Sciatic nerve (tissue), 2 donors: ENCODE data around the gene FBXO39. TPM values are rescaled to one million over a fixed set of nuclear protein-coding genes. Genes with fewer than 3 reads are reported as not detected.
A peak's percentile ranks its signal among the peaks of the same experiment; 100 is the strongest.
"Not testable (repeated sequence)": the region's sequence is repeated elsewhere in the genome, so short reads cannot be mapped to it uniquely, and the experiment has no call there.

Experiments used
- ATAC-seq: fragments of 200-7000 bp; cut with Tn5 transposase; one replicate; pipeline ENCODE4 v1.9.1; 2020; ENCODE audit warnings: mild to moderate bottlenecking, moderate library complexity
- DNase-seq: peaks from one replicate; pipeline ENCODE4 v3.0.0-alpha.2; 2020; ENCODE audit warnings: low spot score
- intact Hi-C: fragments of 100-400 bp; cut with DNase I; formaldehyde crosslinking; loops from one replicate; pipeline ENCODE4 v1.14.2; 2022
- total RNA-seq: library from RNA; stranded (reverse); fragmentation: NEBNext Ultra II Directional; extraction: Animal tissue kit (Norgen Biotek cat#: 25700); gene quantifications from one replicate; pipeline ENCODE4 v1.2.1, GENCODE V29; 2021
- donor health status: DM: no; HTN: no; CAD: no.
- donor health status: DM: no; HTN: no; CAD: no.

FBXO39 gene
- total RNA-seq, 1 donor from 2014 or later, result 0.98 TPM

DNA sequence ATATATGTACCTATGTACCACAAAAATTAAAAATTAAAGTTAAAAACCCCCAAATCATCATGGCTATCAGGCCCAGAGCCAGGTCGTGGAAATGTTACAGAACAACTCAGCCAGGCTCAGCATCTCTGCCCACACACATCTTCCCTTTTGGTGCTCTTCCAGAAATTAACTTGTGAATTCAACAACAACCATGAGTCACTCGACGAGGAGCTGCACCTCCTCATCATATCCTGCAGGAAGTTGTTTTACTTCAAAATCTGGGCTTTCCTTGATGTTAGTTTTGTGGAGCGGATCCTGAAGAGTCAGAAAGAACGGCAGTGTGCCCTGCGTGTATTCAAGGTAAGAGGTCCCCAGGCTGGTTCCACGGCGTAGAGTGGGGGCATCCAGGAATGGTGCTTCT lies 10.6 kb downstream of the FBXO39 start:
- DNase-seq (no peak), ATAC-seq (no peak)
- intact Hi-C loops, result no loop called here

DNA sequence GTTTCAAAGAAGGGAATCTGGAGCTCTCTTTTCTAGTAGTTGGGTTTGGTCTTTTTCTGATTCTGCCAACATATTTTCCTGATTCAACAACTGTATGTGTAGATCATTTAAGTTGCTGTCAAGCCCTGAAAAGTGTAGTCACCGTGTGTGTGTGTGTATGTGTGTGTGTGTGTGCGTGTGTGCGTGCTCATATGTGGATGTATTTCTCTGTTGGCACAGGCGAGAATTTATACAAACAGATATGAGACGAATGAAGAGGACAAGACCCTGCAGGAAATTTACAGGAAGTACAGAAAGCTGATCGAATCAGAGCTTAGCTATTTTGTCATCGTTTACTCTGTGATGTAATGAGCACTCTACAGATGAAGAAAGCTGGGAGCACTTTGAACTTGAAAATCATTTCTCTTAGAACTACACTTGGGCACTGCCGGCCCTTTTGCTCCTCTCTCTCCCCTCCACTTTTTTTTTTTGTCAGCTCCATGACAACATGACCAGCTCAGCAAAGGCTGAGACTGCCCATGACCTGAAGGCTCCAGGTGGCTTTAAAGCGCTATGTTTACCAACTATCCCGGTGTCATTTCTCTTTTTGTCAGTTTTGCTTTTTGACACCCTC lies 11.2 kb downstream of the FBXO39 start:
- no peak for DNase-seq
- ATAC-seq, result no peak
- intact Hi-C loops, result no loop called here

DNA sequence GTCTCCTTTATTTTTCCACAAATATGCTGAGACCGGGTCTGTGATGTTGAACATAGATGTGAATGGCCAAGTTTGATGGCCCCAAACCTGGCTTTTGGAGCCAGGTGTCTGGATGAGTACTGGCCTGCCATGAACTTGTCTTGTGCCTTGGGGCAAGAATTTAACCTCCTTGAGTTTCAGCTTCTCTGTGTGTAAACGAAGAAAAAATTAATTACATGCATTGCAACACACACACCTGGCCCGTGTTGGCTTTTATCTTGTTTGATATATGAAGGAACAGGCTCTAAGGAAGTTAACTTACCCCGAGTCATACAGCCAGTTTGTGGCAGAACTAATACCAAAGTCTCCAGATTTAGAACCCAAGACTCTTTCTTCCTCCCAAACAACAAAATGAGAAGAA lies 13.1 kb downstream of the FBXO39 start:
- DNase-seq (no peak), ATAC-seq (no peak)
- intact Hi-C loops, result no loop called here

DNA sequence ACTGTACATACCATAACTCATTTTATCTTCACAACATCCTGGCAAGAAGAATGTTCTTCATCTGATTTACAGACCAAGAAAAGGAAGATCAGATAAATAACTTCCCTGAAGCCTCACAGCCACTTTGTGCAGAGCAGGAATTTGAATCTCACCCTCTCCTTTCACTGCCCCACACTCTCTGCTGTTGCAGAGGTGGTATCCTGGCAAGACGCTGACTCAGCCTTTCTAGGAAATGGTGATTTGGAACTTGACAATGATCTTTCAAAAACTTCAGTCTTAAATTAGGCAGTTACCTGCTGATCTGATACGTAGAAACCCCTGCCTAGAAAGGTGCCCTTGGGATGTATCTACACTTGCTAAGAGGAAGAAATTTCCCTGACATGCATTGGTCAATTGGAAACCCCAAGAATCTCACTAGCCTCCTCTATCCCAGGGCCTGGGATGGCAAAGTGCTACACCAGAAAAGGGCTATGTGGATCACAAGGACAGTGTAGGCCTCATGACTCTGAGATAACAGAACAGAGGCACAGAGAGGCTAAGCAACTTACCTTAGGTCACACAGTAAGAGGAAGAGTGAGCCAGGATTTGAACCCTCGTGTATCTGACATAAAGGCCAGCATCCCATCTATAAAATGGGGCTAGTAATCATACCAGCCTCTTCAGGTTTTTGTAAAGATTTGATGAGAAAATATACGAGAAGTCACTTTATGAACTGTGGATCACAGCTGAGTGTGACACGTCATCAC lies 17.9 kb downstream of the FBXO39 start:
- ATAC-seq (no peak), DNase-seq (no peak)
- intact Hi-C loops, result no loop called here

DNA sequence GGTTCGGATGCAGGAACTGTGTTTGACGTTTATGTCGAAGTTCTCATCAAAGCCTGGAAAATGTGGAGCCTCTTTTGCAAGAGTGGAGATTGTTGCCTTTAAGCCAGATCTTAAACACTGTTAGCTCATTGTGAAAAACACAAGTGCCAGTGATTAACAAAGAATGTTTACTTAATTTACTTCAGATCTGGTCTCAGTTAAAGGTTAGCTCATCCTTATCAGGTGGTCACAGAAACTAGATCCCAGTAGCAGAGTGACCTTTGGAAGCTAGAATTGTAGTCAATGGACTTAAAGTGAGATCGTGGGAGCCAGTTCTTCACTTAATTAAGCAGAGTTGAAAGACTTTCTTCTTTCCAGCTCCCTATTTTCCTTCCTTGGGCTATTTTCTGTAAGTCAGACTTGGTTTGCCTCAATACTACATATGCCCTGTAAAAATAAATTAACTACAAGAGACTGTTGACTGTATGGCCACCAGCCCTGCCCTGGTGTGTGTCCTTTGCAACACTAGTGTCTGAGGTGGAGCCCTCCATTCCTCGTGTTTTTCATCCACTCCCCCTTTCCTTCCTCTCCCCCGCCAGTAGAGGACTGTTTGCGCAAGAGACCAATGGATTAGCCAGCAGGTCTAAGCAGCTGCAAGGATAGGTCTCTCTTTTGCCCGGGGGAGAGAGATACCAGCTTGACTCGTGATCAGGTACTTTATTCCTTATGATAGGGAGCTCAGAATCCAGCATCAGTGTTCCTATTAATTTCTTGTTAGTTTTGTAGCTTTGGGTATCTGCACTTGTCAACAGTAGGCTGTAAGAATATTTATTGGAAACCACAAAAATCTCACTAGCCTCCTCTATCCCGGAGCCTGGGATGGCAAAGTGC lies 20.2 kb downstream of the FBXO39 start:
- DNase-seq, result no peak
- no peak for ATAC-seq
- intact Hi-C loops, result no loop called here

DNA sequence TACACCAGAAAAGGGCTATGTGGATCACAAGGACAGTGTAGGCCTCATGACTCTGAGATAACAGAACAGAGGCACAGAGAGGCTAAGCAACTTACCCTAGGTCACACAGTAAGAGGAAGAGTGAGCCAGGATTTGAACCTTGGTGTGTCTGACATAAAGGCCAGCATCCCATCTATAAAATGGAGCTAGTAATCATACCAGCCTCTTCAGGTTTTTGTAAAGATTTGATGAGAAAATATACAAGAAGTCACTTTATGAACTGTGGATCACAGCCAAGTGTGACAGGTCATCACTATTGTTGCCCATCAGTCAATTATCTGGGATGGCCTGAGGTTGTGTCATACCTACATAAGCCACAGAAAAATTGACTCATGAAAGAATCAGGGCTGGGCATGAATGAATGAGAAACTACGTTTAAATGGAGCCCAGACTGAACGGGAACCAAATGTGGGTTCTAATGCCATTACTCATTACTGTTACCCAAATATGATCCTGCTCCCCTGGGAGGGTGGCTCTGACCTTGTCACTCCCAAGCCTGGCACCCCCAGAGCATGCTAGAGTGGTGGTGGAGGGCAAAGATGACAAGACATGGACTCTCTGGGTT lies 21.0 kb downstream of the FBXO39 start:
- intact Hi-C loops, result no loop called here

DNA sequence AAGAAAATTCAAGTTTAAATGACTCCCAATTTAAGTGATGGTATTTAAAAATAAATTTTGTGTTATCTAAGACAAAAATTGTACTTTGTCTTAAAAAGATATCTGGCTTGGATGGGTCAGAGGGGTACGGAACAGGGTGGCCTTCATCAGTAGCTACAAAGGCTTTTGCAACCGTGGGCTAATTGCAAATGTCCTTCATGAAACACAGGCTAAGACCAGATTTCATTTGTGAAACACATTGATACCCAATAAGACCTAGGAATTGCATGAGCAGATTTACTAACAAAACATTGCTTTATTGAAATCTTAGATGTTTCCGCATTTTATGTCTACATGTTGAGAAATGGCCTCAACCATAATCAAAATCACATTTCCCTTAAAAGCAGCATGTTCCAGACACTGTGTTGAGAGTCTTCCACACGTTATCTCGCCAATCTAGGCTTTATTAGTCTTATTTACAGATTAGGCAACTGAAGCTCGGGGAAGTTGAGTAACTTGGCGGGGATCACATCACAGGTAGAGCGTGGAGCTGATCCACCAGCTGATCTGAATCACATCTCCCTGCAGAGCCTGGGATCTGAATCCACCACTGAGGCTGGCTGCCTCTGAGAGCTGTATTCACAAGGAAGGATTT lies 21.8 kb downstream of the FBXO39 start:
- ATAC-seq, result no peak
- intact Hi-C loops, result no loop called here
- no peak for DNase-seq

More for the DNA sequence above, 21.0 kb downstream of the FBXO39 start:
- DNase-seq (no peak), ATAC-seq (no peak)

DNA sequence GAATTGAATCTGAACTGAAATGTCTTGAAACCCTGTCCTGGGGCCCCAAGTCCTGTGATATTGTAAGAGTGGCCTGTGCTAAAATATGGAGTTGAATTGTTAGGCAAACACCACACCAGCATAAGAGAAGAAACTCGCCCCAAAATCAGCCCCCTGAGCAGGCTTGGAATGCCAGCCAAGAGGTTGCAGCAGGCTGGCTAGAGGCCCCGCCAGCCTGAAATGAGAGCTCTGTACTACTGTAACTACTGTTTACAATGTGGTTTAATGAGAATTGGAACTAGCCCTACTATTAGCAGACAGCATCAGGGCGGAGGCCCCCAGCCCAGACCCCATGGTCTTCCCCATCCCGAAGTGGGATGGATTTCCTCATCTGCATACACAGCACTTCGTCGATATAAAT lies 23.7 kb downstream of the FBXO39 start:
- DNase-seq (no peak), ATAC-seq (no peak)
- intact Hi-C loops, result no loop called here

DNA sequence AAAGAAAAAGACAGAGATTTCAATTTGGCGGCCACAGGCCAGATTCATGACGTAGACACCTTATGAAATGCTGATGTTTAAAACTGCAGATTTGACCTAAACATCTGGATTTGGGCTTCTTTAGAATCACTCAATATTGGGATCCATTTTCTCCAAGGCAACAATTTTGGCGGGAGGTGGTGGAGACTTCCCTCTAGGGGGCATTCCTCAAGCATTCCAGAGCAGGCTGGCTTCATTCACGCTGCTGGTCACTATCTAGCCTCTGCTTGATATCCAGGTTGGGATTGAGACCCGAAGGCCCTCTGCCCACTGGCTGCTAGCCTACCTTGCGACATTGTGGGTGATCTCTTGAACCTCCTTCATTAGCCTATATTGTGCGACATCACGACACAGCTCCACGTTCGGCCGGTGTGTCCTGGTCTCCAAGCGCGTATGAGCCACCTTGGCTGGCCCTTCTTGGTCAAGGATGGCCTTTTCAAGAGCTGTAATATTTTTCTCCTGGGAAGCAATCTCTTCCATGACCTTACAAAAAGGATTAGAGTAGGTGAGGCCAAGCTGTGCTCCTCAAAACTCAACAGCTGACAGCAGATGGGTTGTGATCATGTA lies 24.5 kb downstream of the FBXO39 start:
- DNase-seq, result no peak
- no peak for ATAC-seq
- intact Hi-C loops, result no loop called here

DNA sequence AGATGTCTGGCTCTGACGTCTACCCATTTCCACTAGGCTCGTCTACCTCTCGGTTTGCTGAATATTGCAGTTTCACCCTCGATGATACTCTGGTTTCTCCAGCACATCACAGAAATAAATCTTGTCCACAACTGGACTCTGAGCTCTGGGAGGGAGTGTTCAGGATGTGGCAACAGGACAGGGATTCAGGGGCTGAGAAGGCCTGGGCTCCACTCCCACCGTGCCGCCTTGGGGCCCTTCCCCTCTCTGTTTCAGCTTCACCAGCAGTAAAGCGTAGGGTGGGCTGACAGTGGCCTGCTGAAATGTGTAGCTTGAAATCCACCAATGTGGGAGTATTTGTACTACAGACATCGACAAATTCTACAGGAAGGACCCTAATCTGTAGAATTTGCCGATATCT lies 35.5 kb downstream of the FBXO39 start:
- DNase-seq (no peak), ATAC-seq (no peak)
- intact Hi-C loops, result no loop called here

DNA sequence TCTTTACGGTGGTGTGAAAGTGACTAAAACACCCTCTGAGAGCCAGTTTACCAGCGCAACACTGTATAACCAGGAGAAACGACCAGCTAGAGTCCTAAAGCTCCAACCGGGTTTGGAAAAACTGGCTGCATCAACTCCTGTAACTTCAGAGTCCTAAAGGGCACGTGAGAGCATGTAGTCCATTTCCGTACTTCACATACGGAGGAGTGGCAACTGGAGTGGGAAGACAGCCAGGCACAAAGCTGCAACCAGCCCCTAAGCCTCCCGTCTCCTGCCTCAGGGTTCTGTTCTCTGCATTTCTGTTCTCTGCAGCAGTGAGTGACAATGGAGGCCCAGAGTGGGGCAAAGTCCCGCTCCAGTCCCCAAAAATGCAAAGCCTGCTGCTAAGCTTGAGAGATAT lies 36.3 kb downstream of the FBXO39 start:
- ATAC-seq, result no peak
- intact Hi-C loops, result no loop called here
- no peak for DNase-seq

DNA sequence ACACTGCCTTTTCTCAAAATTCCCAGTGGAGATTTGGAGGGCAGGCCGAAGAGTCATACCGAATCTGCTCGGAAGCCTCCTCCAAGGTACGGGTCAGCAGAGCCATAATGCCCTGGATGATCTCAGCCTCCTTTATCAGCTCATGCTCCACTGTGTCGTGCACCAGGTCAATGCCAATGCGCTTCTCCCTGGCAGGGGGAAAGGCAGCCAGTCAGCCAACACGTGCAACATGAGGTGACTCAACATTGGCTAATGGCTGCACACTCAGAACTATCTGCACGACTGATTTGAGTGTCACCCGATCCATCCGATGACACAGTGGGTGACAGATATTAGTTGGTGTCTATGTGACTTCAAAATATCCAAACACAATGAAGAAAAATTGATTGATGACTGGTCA lies 39.8 kb downstream of the FBXO39 start:
- ATAC-seq (no peak), DNase-seq (no peak)
- intact Hi-C loops, result no loop called here

DNA sequence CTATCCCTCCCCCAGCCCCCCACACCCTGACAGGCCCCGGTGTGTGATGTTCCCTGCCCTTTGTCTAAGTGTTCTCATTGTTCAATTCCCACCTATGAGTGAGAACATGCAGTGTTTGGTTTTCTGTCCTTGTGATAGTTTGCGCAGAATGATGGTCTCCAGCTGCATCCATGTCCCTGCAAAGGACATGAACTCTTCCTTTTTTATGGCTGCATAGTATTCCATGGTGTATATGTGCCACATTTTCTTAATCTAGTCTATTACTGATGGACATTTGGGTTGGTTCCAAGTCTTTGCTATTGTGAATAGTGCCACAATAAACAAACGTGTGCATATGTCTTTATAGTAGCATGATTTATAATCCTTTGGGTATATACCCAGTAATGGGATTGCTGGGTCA lies 40.4 kb downstream of the FBXO39 start:
- ATAC-seq, DNase-seq, intact Hi-C loops: not testable (repeated sequence)

DNA sequence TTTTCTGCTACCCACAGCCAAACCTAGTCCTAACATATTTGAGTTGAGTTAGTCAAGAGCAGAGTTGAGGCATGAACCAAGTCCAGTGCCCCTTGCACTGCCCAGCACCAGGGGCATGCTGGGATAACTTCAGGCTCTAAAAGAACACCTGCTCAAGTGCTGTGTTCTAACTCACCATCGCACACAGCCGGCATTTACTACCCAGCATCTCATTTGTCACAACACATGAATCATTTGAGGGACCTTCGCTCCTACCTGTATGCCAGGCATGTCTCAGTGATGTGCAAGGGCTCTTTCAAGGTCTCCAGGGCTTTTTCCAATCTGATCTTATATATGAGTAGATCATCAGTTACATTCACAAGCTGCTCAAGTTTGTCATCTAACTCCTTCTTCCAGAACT lies 42.9 kb downstream of the FBXO39 start:
- ATAC-seq, result no peak
- no peak for DNase-seq
- intact Hi-C loops, result no loop called here

DNA sequence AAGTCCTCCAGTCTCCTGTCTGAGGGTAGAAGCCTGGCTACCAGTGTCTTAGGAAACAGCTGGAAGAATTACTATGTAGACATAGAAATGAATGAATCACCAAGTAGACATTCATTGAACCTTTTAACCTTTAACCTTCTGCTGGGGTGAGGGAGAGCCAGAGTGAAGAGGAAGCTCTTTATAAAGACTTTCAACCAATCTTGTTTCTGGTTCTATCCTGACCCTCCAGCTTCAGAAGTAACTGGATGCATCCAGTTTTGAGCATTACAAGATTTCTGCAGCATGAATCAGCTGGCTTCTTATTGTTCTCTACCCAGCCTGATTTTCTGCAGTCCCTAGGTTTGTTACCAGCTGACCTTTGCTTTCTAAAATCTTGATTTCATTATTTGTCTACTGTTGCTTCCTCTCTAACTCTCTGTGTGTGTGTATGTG lies 47.0 kb downstream of the FBXO39 start:
- intact Hi-C loops, result no loop called here
- no peak for ATAC-seq
- DNase-seq, result no peak

DNA sequence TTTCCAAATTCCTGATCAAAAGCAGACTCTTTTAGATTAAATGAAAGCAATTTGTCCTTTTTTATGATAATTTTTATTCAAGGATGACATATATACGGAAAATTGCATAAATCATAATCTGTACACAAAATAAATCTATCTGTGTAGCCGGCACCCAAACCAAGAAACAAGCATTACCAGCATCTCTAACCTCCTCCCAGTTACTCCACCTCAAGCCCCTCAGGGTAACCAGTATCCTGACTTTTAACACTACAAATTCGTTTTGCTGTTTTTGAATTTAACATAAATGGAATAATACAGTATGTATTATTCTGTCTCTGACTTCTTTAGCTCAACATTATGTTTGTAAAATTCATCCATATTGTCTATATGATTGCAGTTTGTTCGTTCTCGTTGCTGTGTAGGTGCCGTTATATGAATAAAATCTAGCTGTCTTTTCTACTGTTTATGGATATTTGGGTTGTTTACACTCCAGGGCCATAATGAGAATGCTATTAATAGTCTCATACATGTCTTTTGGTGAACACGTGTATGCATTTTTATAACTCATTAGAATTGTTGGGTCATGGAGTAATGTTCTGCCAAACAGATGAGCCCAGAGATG lies 54.5 kb downstream of the FBXO39 start:
- DNase-seq, result no peak
- intact Hi-C loops, result no loop called here
- no peak for ATAC-seq

DNA sequence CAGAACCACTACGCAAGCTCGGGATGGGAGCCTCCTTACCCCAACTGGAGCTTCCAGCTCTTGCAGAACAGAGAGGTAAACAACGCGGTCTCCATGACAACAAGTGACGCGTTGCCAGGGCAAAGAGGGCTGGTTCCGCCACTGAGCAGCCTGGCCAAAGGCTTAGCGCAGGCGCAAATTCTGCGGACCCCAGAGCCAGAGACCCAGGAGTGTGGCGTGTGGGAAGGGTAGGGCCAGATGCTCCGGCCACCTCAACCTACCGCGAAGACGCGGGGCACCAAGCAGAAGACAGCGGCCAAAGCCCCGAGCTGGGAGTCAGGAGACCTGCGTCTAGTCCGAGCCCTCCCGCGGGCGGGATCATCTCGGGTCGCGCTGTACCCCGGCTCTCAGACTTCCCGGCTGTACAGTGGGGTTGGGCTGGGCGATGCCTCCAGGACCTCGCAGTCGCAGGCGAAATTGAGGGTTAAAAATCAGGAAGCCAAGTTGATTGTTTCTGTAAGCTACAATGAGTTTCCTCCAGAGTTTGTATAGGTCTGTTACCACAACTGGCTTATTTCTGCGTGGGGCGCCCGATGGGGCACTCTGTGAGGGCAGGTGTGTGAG lies 55.7 kb downstream of the FBXO39 start, which contains the start of gene TEKT1:
TSS of gene TEKT1 (minus strand) at position 69 of the 603 bp plus-strand sequence. CDS start 1,353 bp downstream, outside the sequence.
- DNase-seq (peak; percentile 77), ATAC-seq (peak; percentile 81)
- intact Hi-C loops, result no loop called here
